ENCODE data around the gene MAPK7. TPM values are rescaled to one million over a fixed set of nuclear protein-coding genes. Genes with fewer than 3 reads are reported as not detected.

MAPK7 gene
- total RNA-seq, 2 donors from 2014 or later: 36.6 to 37.9 TPM

- no peak overlapping the region for H3K4me3 ChIP-seq
- H3K36me3 ChIP-seq: no peaks in the 10 kb centered on the region
- intact Hi-C loops (cut with DNase I): no loop called here
- H3K9ac ChIP-seq (ENCODE audit: low read depth in 2 of 2, low read length in 2 of 2): no peak overlapping the region
- DNase-seq: no peak
- H3K9me3 ChIP-seq: no peaks in the 10 kb centered on the region
- TF ChIP-seq CTCF (IDR thresholded peaks at IDR 0.05): no peak
- no peaks in the 10 kb centered on the region for H3K4me1 ChIP-seq
- H3K27ac ChIP-seq: no peak overlapping the region
- H3K27me3 ChIP-seq: no peaks in the 10 kb centered on the region
Measured at GRCh38 chr17:19357351-19357750, 20.9 kb upstream of the MAPK7 start.

GRCh38 chr17:19357761-19358160 lies 20.5 kb upstream of the MAPK7 start:
- no peak overlapping the region for H3K9ac ChIP-seq (ENCODE audit: low read depth in 2 of 2, low read length in 2 of 2)
- H3K27me3 ChIP-seq: no peaks in the 10 kb centered on the region
- H3K4me3 ChIP-seq: no peak overlapping the region
- H3K9me3 ChIP-seq: no peaks in the 10 kb centered on the region
- intact Hi-C loops (cut with DNase I): no loop called here
- no peak overlapping the region for H3K27ac ChIP-seq
- no peak for DNase-seq
- no peaks in the 10 kb centered on the region for H3K36me3 ChIP-seq
- no peaks in the 10 kb centered on the region for H3K4me1 ChIP-seq
- no peak for TF ChIP-seq CTCF (IDR thresholded peaks at IDR 0.05)

- intact Hi-C loops (cut with DNase I): no loop called here
- H3K27me3 ChIP-seq: no peaks in the 10 kb centered on the region
- no peaks in the 10 kb centered on the region for H3K4me1 ChIP-seq
- TF ChIP-seq CTCF (IDR thresholded peaks at IDR 0.05): no peak
- no peak overlapping the region for H3K9ac ChIP-seq (ENCODE audit: low read depth in 2 of 2, low read length in 2 of 2)
- H3K36me3 ChIP-seq: no peaks in the 10 kb centered on the region
- DNase-seq: no peak
- no peak overlapping the region for H3K4me3 ChIP-seq
- no peaks in the 10 kb centered on the region for H3K9me3 ChIP-seq
- H3K27ac ChIP-seq: no peak overlapping the region
Measured at GRCh38 chr17:19359151-19359550, 19.1 kb upstream of the MAPK7 start.

GRCh38 chr17:19359856-19360255 lies 18.4 kb upstream of the MAPK7 start:
- no peak overlapping the region for H3K9ac ChIP-seq (ENCODE audit: low read depth in 2 of 2, low read length in 2 of 2)
- no peaks in the 10 kb centered on the region for H3K36me3 ChIP-seq
- no peak overlapping the region for H3K27ac ChIP-seq
- no peak for DNase-seq
- no peaks in the 10 kb centered on the region for H3K9me3 ChIP-seq
- no peak for TF ChIP-seq CTCF (IDR thresholded peaks at IDR 0.05)
- H3K4me3 ChIP-seq: no peak overlapping the region
- intact Hi-C loops (cut with DNase I): loop anchor here (10.0 kb wide), 1 partner anchor 405 kb away; no protein-coding TSS in a partner anchor
- no peaks in the 10 kb centered on the region for H3K4me1 ChIP-seq
- no peaks in the 10 kb centered on the region for H3K27me3 ChIP-seq

GRCh38 chr17:19360772-19361171 lies 17.5 kb upstream of the MAPK7 start:
- Histone ChIP-seq H3K27me3 (no peaks in the 10 kb centered on the region), H3K9ac (ENCODE audit: low read depth in 2 of 2, low read length in 2 of 2) (no peak overlapping the region), H3K4me3 (no peak overlapping the region), H3K9me3 (no peaks in the 10 kb centered on the region), H3K36me3 (no peaks in the 10 kb centered on the region), H3K27ac (no peak overlapping the region), H3K4me1 (no peaks in the 10 kb centered on the region)
- TF ChIP-seq CTCF (IDR thresholded peaks at IDR 0.05): no peak
- intact Hi-C loops (cut with DNase I): loop anchor here (10.0 kb wide), 1 partner anchor 404 kb away; no protein-coding TSS in a partner anchor
- no peak for DNase-seq
